Hepatocyte (in vitro differentiated cells): ENCODE measurements around the gene MKI67.

Experiments
- CTCF ChIP-seq: fragments of 200-600 bp; sonication (generic); IDR thresholded peaks from 2 replicates; pipeline ENCODE4 v1.5.1; 2016; ENCODE audit warnings: antibody characterized with exemption, mild to moderate bottlenecking; ENCODE audit not compliant: poor library complexity
- EZH2 ChIP-seq: fragments of 200-600 bp; sonication (generic); IDR thresholded peaks from 2 replicates; pipeline ENCODE4 v1.6.1; 2016; ENCODE audit warnings: antibody characterized with exemption, mild to moderate bottlenecking, borderline replicate concordance

GRCh38 chr10:128101901-128102300 lies 24.3 kb downstream of the MKI67 start:
- TF ChIP-seq CTCF (no peak), EZH2 (no peak)
